ENCODE data around the gene BABAM2.
"Not testable (repeated sequence)": the region's sequence is repeated elsewhere in the genome, so short reads cannot be mapped to it uniquely, and the experiment has no call there.

DNA sequence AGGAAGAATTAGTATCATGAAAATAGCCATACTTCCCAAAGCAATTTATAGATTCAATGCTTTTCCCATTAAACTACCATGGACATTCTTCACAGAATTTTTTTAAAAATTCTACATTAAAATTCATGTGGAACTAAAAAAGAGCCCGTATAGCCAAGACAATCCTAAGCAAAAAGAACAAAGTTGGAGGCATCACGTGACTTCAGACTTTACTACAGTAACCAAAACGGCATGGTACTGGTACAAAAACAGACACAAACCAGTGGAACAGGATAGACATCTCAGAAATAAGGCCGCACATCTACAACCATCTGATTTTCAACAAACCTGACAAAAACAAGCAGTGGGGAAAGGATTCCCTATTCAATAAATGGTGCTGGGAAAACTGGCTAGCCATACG lies 440.2 kb downstream of the BABAM2 start:
- TF ChIP-seq EZH2phosphoT487, EZH2 (IDR thresholded peaks at IDR 0.05): not testable (repeated sequence)
- TF ChIP-seq, protein P1, sequence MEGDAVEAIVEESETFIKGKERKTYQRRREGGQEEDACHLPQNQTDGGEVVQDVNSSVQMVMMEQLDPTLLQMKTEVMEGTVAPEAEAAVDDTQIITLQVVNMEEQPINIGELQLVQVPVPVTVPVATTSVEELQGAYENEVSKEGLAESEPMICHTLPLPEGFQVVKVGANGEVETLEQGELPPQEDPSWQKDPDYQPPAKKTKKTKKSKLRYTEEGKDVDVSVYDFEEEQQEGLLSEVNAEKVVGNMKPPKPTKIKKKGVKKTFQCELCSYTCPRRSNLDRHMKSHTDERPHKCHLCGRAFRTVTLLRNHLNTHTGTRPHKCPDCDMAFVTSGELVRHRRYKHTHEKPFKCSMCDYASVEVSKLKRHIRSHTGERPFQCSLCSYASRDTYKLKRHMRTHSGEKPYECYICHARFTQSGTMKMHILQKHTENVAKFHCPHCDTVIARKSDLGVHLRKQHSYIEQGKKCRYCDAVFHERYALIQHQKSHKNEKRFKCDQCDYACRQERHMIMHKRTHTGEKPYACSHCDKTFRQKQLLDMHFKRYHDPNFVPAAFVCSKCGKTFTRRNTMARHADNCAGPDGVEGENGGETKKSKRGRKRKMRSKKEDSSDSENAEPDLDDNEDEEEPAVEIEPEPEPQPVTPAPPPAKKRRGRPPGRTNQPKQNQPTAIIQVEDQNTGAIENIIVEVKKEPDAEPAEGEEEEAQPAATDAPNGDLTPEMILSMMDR (IDR thresholded peaks at IDR 0.05) = not testable (repeated sequence)

Data from neural progenitor cell (in vitro differentiated cells).